Inflammatory macrophage treated with lipopolysaccharide for 4 hours (primary cell): Measurements from ENCODE around the gene FAM204A.

Experiments used
- DNase-seq: peaks from one replicate; pipeline ENCODE4 v3.0.0-alpha.2; 2020

The FAM204A gene

DNA sequence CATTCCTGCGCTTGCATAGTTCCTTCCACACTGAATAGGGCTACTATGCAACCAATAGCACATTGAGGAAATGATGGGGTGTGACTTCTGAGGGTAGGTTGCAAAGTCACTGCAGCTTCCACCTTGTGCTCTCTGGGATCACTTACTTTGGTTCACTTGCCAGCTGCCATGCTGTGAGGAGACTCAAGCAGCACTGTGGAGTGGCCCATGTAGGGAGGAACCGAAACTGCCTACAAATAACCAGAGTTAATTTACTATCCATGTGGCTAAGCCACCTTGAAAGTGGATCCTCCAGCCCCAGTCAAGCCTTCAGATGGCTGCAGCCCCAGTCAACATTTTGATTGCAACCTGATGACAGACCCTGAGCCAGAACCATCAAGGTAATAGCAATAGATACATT is 64.3 kb downstream of the FAM204A start:
- DNase-seq = no peak

DNA sequence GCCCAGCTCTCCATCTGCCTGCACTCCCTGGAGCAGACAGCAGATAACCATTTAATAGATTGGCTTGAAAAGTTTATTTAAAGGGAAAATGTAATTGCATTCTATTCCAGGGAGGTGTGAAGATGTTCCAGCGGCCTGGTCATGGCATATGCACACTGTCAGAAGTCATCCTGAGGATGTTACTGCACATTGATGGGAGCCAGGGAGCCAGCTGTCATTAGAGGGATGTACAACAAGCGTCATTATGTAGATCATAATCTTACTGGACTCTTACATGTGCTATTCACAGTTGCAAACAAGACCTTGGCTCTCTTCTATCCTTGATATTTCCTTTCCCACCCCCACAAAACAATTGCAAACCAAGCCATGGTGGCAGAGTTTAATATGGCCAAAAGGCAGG is 65.4 kb downstream of the FAM204A start:
- no peak for DNase-seq

- no peak for DNase-seq
Observed at GRCh38 chr10:118276204-118276603, 65.9 kb downstream of the FAM204A start.

DNA sequence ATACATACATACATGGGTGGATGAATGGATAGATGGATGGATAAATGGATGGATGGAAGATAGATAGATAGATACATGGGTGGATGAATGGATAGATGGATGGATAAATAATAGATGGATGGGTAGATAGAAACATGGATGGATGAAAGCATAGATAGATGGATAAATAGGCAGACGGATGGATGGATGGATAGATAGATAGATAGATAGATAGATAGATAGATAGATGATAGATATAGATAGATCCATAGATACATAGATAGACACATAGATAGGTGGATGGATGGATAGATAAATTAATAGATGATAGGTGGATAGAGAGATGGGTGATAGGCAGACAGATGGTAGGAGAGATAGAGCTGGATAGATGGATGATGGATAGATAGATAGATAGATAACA is 68.5 kb downstream of the FAM204A start:
- DNase-seq = no peak

GRCh38 chr10:118272767-118273166 is 69.4 kb downstream of the FAM204A start:
- DNase-seq = no peak

GRCh38 chr10:118272149-118272721 is 69.9 kb downstream of the FAM204A start:
- DNase-seq = no peak

DNA sequence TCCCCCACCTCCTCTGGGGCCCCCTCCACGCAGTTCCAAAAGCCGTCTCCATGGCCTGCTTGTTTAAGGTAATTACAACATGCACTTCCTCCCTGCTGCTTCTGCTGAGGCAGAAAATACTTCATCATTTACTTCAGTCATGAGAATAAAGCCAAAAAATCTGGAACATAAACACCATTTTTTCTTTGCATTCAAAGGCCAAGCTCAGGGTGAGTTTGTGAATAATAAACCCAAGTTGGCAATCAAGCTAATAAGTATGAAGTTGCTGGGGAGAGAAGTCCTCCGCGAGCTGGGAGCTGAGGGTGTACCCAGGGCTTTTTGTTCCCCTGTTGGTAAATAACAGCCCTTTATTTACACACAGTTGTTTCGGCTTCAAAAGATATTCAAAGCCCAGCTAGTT is 70.5 kb downstream of the FAM204A start:
- DNase-seq = no peak

DNA sequence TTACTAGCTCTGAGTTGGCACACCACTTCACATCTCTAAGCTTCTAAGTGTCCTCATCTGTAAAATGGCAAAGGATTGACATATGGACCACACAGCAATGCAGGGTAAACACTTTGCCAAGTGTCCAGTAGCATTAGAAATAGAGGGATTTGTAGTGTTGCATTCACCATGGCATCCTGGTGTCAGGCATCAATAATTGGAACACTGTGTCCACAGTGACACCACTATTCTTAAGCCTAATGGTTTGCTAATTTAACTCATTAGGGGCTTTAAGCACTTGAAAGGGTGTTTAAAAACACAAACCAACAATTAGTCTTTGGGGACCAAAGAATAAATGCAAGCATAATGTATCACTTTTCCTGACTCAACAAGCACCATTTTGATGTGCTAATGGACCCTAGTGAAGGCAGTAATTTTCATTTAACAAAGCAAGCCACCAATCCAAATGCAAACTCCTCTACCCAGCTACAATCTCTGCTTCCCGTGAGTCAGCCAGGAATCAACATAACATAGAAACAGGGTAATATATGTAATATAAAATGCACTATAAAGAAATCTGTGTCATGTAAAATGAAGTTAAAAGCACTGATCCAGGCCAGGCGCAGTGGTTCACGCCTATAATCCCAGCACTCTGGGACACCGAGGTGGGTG is 75.9 kb downstream of the FAM204A start:
- no peak for DNase-seq

DNA sequence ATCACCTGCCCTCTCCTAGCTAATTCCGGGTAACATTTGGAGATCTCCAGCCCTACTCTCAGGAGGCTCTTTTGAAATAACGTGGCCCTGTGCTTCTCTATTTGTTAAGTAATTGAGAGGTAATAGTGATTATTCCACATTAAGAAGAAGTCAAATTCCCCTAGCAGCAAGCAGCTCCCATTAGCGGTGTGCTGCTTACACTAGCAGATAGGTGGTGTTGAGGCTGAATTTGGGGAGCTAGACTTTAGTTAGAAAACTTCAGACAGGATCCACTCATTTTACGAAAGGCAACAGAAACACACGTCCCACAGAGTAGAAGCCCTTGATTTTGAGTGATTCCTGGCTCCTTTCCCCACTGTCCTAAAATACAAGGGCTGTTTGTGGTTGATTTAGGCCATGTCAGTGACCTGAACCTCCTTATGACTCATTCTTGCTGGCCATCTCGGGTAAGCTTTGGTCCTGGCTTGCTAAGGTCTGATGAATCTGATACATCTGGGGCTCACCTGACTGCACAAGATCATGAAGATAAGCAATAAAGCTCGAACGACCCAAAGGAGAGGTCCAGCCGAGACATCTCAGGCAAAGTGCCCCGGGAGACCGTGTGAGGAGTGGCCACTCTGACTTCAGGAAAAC is 77.2 kb downstream of the FAM204A start:
- no peak for DNase-seq

GRCh38 chr10:118264252-118264651 is 77.9 kb downstream of the FAM204A start:
- DNase-seq = no peak

GRCh38 chr10:118262538-118262937 is 79.6 kb downstream of the FAM204A start:
- DNase-seq = no peak

DNA sequence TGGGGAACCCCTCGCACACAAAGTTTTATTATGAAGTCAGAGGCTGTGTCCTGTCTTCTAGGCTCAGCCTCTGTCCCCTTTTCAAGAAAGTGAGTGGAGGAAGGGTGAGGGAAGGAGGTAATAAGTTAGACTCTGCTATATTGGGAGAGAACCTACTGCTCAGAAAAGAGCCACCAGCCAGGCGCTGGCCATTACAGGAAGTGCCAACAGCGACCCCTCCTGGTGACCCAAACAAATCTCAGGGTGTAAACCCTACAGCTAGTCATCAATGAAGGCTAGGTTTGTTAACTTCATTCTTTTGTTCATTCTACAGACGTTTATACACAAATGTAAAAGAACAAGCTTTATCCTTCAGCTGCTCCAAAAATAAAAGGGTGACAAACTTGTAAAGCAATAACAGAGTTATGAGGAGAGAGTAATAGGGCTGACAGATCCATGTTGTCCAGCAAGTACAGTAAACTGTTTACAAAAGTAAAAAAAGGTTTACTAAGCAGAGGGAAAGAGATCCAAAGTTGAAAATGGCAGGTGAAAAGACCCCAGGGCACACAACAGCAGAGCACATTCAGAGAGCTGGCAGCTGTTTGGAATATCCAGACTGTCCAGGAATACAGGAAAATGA is 82.7 kb downstream of the FAM204A start:
- peak; percentile 36 for DNase-seq

DNA sequence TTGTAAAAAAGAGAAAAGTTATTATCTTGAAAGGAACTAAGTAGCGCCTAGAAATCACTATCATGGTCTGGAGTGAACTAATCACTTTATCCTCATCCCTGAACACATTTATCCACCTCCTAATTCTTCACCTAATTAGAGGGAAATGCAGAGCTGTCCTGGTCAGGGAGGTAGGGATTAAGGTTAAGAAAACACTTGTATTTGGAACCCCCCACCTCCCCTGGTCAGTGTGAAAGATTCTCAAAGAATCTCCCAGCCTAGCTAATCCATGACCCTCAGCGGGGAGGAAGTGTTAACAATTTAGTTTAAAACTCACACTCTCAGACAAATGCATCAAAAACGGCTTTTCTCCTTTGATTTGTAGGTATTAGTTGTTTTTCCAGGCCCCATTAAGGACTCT is 83.8 kb downstream of the FAM204A start:
- DNase-seq = no peak

- DNase-seq = no peak
Observed at GRCh38 chr10:118256825-118257570, 85.1 kb downstream of the FAM204A start.

- DNase-seq = no peak
Observed at GRCh38 chr10:118256209-118256608, 85.9 kb downstream of the FAM204A start.

- no peak for DNase-seq
Observed at GRCh38 chr10:118255355-118255754, 86.8 kb downstream of the FAM204A start.

- DNase-seq = no peak
Observed at GRCh38 chr10:118254654-118255053, 87.5 kb downstream of the FAM204A start.

DNA sequence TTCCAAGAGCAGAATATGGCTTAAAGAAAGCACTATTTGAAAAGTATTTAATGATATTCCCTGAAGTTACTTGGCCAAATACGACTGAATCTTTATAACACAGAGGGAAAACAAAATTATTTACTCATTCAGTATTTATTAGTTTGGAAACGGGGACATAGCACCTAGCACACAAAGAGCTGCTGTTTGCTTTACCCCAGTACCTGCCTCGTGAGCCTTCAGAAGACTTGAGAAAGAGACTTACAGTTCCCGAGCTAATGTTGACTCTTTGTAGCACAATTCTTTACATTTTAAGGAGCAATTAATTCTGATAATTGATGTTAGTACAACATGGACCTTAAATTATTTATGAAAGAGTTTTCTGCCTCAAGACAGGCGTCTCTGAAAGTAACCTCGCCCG is 88.7 kb downstream of the FAM204A start:
- no peak for DNase-seq

GRCh38 chr10:118251791-118252190 is 90.3 kb downstream of the FAM204A start:
- DNase-seq = no peak

- no peak for DNase-seq
Observed at GRCh38 chr10:118249714-118250113, 92.4 kb downstream of the FAM204A start.
